ENCODE data around the gene DNM3. TPM values are rescaled to one million over a fixed set of nuclear protein-coding genes. Genes with fewer than 3 reads are reported as not detected.

The DNM3 gene
- total and polyA plus RNA-seq, 2 donors (not counting 1 experiment from before 2014, with no cell fraction given): 1.0 to 1.3 TPM

- no peak for DNase-seq
- Histone ChIP-seq H3K4me1 (ENCODE audit: control insufficient read depth in 2 of 2, insufficient read depth in 2 of 2, low read length in 2 of 2) (no peaks in the 10 kb centered on the region), H3K79me2 (ENCODE audit: control insufficient read depth, insufficient read depth, low read length) (no peaks in the 10 kb centered on the region), H3K9me3 (ENCODE audit: control extremely low read depth in 1 of 3, control insufficient read depth in 2 of 3, insufficient read depth in 1 of 3, low read length in 2 of 3) (peaks cover 0 to 8% (median 3%) of the 10 kb centered on the region in 3 donors), H3K27me3 (replicated peaks in 1 of 4; ENCODE audit: control extremely low read depth in 1 of 4, control insufficient read depth in 3 of 4, insufficient read depth in 4 of 4, low read length in 3 of 4) (no peaks in the 10 kb centered on the region), H3K27ac (ENCODE audit: low read length in 2 of 2) (no peak overlapping the region), H3K9ac (ENCODE audit: low read length) (no peak overlapping the region), H3K36me3 (replicated peaks in 1 of 2; ENCODE audit: control extremely low read depth in 1 of 2, control insufficient read depth in 1 of 2, extremely low read depth in 1 of 2, insufficient read depth in 2 of 2, low read length in 1 of 2) (no peaks in the 10 kb centered on the region), H3K4me2 (replicated peaks; ENCODE audit: low read depth, low read length, poor library complexity, severe bottlenecking) (no peak overlapping the region), H4K20me1 (ENCODE audit: control insufficient read depth, insufficient read depth, low read length, poor library complexity, severe bottlenecking) (no peaks in the 10 kb centered on the region), H3K4me3 (ENCODE audit: control extremely low read depth in 1 of 5, extremely low read depth in 1 of 5, insufficient read depth in 1 of 5, low read depth in 2 of 5, low read length in 4 of 5) (no peak overlapping the region), H2AFZ (ENCODE audit: insufficient read depth, low read depth, low read length, poor library complexity, severe bottlenecking) (no peak overlapping the region)
- intact Hi-C loops (cut with micrococcal nuclease): no loop called here
- no peaks in the 10 kb centered on the region for H3K4me1 Mint-ChIP-seq
- no peak overlapping the region for H3K27ac Mint-ChIP-seq
- H3K27me3 Mint-ChIP-seq: no peaks in the 10 kb centered on the region
- ChIA-PET POLR2A (no interaction called here), CTCF (interaction anchor here (1.0 to 7.4 kb wide), 6 partner anchors 20 to 438 kb away, joined by 3 to 120 read pairs (median 14); partner anchors contain the start of gene PIGC)
- H3K4me3 Mint-ChIP-seq: no peak overlapping the region
- no peak for TF ChIP-seq CTCF (IDR thresholded peaks at IDR 0.05)
- no peak for TF ChIP-seq EZH2 (IDR thresholded peaks at IDR 0.05; ENCODE audit: borderline replicate concordance, insufficient read depth, low read depth, low read length, poor library complexity, severe bottlenecking)
- no peaks in the 10 kb centered on the region for H3K9me3 Mint-ChIP-seq (ENCODE audit: insufficient read depth)
- WGBS (ENCODE audit: insufficient coverage): no CpG with 5 or more reads among the region's 1 CpG
- ATAC-seq (ENCODE audit: low read depth): no peak
Observed at GRCh38 chr1:172005856-172006255, 164.6 kb downstream of the DNM3 start.

GRCh38 chr1:172006660-172007059, 165.4 kb downstream of the DNM3 start:
- no peak overlapping the region for H3K9ac ChIP-seq (ENCODE audit: low read length)
- H3K4me3 Mint-ChIP-seq: no peak overlapping the region
- CTCF ChIA-PET: interaction anchor here (0.6 to 7.4 kb wide), 4 partner anchors 388 to 437 kb away, joined by 3 to 120 read pairs (median 21); partner anchors contain the start of gene PIGC

More at GRCh38 chr1:172006660-172007059, 165.4 kb downstream of the DNM3 start:
- H3K27me3 ChIP-seq (replicated peaks in 1 of 4; ENCODE audit: control extremely low read depth in 1 of 4, control insufficient read depth in 3 of 4, insufficient read depth in 4 of 4, low read length in 3 of 4): no peaks in the 10 kb centered on the region
- DNase-seq: no peak
- no peaks in the 10 kb centered on the region for H3K9me3 Mint-ChIP-seq (ENCODE audit: insufficient read depth)
- no peak overlapping the region for H2AFZ ChIP-seq (ENCODE audit: insufficient read depth, low read depth, low read length, poor library complexity, severe bottlenecking)
- H3K27ac Mint-ChIP-seq: no peak overlapping the region
- no peaks in the 10 kb centered on the region for H3K27me3 Mint-ChIP-seq
- no peaks in the 10 kb centered on the region for H3K4me1 Mint-ChIP-seq
- no peaks in the 10 kb centered on the region for H3K4me1 ChIP-seq (ENCODE audit: control insufficient read depth in 2 of 2, insufficient read depth in 2 of 2, low read length in 2 of 2)
- H3K36me3 ChIP-seq (replicated peaks in 1 of 2; ENCODE audit: control extremely low read depth in 1 of 2, control insufficient read depth in 1 of 2, extremely low read depth in 1 of 2, insufficient read depth in 2 of 2, low read length in 1 of 2): no peaks in the 10 kb centered on the region
- H3K27ac ChIP-seq (ENCODE audit: low read length in 2 of 2): no peak overlapping the region
- no peak overlapping the region for H3K4me3 ChIP-seq (ENCODE audit: control extremely low read depth in 1 of 5, extremely low read depth in 1 of 5, insufficient read depth in 1 of 5, low read depth in 2 of 5, low read length in 4 of 5)
- intact Hi-C loops (cut with micrococcal nuclease): no loop called here
- ATAC-seq (ENCODE audit: low read depth): no peak
- peaks cover 0 to 14% (median 5%) of the 10 kb centered on the region in 3 donors for H3K9me3 ChIP-seq (ENCODE audit: control extremely low read depth in 1 of 3, control insufficient read depth in 2 of 3, insufficient read depth in 1 of 3, low read length in 2 of 3)
- TF ChIP-seq CTCF (IDR thresholded peaks at IDR 0.05): no peak
- no peak for TF ChIP-seq EZH2 (IDR thresholded peaks at IDR 0.05; ENCODE audit: borderline replicate concordance, insufficient read depth, low read depth, low read length, poor library complexity, severe bottlenecking)
- no peaks in the 10 kb centered on the region for H3K79me2 ChIP-seq (ENCODE audit: control insufficient read depth, insufficient read depth, low read length)
- no peaks in the 10 kb centered on the region for H4K20me1 ChIP-seq (ENCODE audit: control insufficient read depth, insufficient read depth, low read length, poor library complexity, severe bottlenecking)
- H3K4me2 ChIP-seq (replicated peaks; ENCODE audit: low read depth, low read length, poor library complexity, severe bottlenecking): no peak overlapping the region
- POLR2A ChIA-PET: no interaction called here
